H54 (cell line): ENCODE measurements around the gene CPLX3.

Experiments used
- DNase-seq: peaks from one replicate; pipeline ENCODE4 v3.0.0; 2011; ENCODE audit warnings: low spot score, mixed read lengths; ENCODE audit not compliant: insufficient read length
- FAIRE-seq: peaks from 3 replicates; lab custom pipeline; 2011; peaks lifted over from hg19 to GRCh38; lab: Jason Lieb, UNC
- POLR2A ChIP-seq: IDR thresholded peaks from 2 replicates; pipeline ENCODE4 v1.6.1; 2011; ENCODE audit warnings: low read depth, mild to moderate bottlenecking, low read length

CPLX3 gene, protein sequence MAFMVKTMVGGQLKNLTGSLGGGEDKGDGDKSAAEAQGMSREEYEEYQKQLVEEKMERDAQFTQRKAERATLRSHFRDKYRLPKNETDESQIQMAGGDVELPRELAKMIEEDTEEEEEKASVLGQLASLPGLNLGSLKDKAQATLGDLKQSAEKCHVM

DNA sequence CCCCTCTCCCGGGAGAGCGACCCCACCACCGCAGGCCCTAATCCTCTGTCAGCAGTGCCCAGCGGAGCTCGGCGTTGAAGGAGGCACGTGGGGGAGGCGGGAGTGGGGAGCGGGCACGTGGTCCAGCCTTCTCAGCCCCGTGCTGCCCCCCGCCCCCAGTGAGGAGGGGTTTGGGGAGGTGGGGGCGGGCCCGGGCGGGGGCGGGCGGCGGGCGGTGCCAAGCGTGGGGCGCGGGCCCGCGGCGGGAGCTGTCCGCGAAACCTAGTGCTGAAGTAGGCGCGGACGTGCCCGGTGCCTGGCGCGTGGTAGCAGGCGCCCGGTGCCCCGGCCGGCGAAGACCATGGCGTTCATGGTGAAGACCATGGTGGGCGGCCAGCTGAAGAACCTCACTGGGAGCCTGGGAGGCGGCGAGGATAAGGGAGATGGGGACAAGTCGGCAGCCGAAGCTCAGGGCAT is at the start of gene CPLX3:
Gene CPLX3, plus strand, starts transcription at position 264 of the 456 bp plus-strand sequence. Its CDS starts 77 bp downstream, at position 341.
- no peak for DNase-seq
- TF ChIP-seq POLR2A, result no peak
- FAIRE-seq, result no peak

DNA sequence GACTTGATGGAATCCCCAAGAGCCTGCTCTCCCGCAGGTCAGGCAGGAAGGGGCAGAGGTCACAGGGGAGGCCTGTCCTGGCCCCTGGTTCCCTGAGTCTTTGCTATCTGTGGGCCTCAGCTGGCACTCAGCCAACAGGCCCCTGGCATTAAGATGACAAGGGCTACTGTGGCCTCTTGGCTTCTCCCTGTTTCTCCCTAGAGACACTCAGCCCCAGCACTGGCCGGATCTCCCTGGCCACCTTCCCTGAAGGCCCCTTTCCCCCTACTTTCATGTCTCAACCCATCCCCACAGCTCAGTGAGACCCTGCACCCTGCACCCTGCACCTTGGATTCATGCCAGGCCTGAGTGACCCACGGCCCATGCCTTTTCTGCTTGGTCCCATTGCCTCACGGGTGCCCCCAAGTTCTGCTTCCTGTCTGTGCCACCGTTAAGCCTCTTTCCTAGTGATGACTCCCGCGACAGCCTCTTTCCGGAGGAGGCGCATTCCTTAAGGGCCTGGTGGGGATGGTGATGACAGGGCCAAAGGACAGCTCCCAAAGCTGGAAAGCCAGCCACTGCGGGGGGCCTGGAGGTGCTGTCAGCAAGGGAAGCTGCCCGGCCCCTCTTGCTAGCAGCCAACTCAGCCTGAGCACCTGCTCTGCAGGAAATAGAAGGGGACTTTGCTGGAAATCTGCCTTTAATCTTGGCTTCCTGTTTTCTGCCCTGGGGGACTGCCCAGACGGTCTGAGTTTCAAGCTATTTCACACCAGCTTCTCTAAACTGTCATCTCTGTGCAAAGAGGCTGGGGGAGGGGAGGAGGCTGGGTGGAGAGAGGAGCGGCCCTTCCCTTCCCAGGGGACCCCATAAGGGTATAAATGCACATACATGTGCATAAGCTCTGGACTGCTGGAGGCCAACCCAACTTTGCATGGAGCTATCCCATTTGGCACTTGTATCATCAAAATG is 49.3 kb upstream of the CPLX3 start:
- FAIRE-seq (no peak), DNase-seq (no peak)
- no peak for TF ChIP-seq POLR2A

DNA sequence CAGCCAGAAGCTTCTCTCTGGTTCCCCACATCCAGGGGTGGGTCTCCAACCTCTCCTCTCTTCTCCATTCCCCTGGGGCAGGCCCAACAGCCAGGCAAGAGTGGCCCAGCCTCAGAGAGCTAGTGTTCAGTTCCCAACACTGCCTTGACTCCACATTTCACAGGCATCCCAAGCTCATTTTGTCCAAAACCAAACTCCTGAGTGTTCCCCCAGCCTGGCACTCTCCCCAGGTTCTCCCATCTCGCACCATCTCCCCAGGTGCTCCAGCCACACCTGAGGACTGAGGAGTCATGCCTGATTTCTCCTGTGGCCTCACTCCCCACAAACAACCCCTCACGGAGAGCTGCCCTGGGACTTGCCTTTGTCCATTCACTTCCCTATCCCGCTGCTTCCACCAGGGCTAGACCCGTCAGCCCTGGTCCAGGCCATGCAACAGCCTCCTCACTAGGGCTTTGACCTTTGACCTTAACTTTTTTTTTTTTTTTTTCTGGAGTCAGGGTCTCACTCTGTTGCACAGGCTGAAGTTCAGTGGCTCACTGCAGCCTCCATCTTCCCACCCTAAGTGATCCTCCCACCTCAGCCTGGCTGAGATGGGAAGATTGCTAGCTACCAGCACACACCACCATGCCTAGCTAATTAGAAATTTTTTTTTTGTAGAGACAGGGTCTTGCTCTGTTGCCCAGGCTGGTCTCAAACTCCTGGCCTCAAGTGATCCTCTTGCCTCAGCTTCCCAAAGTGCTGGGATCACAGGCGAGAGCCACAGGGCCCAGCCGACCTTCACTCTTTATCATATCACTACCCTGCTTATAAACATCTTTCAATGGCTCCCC is 48.4 kb upstream of the CPLX3 start:
- DNase-seq, result no peak
- TF ChIP-seq POLR2A, result no peak
- no peak for FAIRE-seq

DNA sequence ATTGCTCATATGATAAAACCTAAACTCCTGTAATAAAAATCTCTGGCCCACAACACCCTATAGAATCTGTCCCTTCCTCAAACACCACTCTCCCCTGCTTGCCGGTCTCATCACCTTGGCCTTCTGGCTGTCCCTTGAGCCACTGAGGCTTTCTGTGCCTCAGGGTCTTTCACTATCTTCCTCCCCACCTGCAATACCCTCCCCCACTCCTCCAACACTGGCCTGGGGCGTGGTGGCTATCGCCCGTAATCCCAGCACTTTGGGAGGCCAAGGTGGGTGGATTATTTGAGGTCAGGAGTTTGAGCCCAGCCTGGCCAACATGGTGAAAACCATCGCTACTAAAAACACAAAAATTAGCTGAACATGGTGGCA is 47.8 kb upstream of the CPLX3 start:
- TF ChIP-seq POLR2A, result no peak
- no peak for FAIRE-seq
- DNase-seq, result no peak

DNA sequence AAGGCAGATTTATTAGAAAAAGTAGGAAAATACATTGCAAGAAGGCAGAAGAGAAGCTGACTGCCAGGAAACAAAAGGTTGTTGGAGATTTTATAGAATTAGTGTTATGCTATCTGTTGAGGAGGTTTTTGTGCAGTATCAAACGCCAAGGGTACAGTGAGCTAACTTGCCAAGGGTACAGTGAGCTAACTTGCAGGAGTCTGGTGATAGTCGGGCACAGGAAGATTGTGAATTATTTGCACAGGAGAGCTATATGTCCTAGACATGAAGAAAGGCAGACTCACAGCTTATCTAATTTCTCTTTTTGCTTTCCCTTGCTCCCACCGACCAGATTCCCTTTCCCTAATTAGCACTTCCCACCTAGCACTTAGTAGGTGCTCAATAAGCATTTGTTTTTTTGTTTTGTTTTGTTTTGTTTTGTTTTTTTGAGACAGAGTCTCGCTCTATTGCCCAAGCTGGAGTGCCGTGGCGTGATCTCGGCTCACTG is 47.2 kb upstream of the CPLX3 start:
- FAIRE-seq, result no peak
- no peak for TF ChIP-seq POLR2A
- no peak for DNase-seq

DNA sequence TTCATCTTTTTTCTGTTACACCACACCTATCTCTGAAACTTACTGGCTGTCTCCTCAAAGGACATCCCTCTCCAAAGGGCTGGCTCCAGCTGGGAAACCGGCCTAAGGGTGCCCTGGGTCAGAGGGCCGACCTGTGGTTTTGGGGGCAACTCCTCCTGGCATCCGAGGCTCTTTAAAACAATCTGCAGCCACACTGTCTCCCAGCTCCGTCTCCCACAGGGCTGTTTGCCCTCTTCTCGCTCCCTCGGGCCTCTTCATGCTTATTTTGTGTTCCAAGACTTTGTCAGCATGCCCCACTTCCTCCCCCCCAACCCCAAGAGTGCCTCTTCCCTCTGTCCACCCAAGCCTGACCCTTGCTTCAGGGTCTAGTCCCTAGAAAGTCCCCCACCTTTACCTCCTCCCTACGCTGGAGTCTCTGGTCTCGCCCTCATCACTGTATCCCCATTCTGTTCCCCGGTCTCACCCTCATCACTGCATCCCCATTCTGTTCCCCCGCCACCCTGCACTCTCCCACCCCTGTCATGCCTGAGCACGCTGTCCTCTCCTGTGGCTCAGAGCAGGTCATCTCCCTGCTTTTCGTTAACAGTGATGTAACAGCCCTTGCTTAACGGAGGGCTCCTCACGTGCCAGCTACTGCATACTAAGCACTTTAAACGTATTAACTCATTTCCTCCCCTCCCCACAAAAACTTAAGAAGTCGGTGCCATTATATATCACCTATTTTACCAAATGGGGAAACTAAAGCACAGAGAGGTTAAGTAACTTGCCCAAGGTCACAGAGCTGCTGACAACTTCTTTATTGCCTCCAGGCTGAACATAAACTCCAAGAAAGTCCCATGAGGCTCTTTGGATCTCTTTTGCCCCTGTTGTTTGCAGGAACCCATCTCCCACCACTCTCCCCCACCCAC is 45.6 kb upstream of the CPLX3 start:
- FAIRE-seq, result no peak
- DNase-seq, result no peak
- no peak for TF ChIP-seq POLR2A

DNA sequence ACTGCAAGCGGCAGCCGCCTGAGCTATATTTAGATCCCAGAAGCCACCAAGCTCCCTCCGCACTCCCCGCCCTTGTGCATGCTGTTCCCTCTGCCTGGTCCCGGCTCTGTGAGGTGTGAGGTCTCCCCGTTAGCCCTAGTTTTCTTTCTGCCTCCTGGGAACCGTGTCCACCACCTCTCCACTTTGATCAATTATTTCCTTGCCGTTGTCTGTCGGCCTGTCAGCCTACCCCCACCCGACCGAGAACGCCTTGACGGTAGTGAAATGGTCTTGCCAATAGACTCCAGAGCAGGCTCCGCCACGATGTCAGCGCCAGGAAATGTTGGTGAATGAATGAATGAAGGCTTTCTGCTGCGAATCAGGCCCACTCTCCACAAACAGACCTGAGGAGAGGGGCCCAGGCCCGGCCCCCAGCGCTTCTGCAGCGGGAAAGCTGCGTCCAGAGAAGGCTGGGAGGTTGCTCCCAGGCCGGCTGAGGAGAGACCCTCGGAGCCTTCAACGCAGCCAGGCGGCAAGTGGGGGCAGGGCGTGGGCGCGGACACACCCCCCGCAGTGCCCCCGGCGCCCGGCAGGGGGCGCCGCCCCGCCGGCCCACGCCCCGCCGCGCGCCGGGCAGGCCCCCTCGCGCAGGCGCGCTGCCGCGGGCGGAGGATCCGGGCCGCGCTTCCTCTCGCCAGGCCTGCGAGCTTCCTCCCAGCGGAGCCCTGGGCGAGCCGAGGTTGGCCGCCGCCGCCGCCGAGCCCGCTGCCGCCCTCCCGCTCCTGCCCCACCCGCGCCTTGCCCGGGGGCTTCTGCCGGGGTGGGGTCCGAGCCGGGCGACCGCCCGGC is 44.8 kb upstream of the CPLX3 start, which contains the start of gene CSK:
Gene CSK, plus strand, starts transcription at position 650 of the 828 bp plus-strand sequence. CDS start 16,218 bp downstream, outside the sequence.
- peak; percentile 87 for TF ChIP-seq POLR2A
- DNase-seq, result peak; percentile 70
- FAIRE-seq, result no peak

DNA sequence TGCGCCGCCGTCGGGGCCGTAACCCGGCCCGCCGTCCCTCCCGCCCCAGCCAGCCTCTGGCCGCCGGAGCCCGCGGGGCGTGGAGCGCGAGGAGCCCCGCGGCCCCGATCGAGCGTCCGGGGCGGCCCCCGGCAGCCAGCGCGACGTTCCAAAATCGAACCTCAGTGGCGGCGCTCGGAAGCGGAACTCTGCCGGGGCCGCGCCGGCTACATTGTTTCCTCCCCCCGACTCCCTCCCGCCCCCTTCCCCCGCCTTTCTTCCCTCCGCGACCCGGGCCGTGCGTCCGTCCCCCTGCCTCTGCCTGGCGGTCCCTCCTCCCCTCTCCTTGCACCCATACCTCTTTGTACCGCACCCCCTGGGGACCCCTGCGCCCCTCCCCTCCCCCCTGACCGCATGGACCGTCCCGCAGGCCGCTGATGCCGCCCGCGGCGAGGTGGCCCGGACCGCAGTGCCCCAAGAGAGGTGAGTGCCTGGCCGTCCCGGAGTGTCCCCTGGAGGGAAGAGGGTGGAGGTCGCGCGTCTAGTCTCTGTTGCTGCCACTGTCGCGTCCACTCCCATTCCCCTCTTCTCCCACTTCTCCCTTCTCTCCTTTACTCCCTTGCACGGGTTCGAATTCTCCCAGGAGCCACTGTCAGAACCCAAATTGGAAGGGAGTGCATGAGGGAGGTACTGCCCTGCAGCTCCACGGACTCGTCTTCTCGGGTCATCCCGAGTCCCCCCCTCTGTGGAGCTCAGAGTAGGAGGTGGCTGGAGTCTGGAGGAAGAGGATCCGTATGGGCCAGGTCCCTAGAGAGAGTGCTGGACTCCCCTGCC is 44.0 kb upstream of the CPLX3 start:
- no peak; the same call in 1 of the 2 replicates for TF ChIP-seq POLR2A
- DNase-seq, result no peak
- no peak for FAIRE-seq

DNA sequence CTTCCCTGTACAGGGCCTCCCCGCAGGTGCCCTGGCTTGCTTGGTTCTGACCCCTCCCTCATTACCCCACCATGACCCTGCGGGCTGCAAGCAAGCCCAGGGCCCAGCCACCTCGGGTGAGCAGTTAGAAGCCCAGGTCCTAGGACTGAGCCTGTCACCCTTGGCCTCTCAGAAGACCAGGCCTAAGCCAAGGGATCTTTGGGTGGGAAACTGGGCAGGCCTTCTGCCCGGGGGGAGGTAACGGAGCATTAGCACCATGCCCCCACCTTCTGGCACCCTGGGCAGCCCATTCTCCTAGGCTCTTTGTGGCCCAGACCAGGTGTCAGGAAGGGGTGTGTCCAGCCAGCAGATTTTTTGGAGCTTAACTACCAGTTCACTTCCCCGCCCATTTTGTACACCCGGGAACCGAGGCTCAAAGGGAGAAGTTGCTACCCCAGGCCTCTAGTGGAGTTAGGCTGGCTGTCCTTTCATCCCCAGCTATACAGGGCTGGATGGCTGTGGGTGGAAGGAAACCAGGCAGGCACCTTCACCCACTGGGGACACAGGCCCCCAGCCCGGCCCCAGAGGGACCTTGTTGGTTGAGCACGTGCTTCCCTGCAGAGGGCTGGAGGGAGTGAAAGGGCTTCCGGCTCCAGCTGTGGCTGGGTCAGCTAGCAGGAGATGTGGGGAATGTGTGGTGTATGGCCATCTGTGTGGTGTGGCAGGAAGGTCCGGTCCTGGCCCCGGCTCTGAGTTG is 43.2 kb upstream of the CPLX3 start:
- TF ChIP-seq POLR2A, result no peak
- DNase-seq (no peak), FAIRE-seq (no peak)

DNA sequence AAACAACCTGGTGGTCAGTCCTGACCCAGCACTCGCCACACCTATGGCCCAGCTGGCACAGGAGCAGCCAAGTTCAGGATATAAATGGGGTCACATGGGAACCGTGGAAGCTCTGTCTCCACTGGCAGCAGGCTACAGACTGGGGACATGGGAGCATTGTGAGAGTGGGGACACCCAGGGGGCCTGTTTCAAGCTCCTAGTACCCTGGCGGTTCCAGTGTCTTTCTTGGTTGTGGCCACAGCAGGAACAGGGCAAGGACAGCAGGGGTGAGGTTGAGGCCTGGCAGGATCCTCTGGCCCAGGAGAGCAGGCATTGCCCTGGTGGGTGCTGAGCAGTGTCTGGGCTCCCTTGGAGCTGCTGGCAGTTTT is 42.6 kb upstream of the CPLX3 start:
- DNase-seq, result no peak
- no peak for FAIRE-seq
- no peak for TF ChIP-seq POLR2A
